HepG2 (cell line): Measurements from ENCODE around the gene PCDHGC5. TPM values are rescaled to one million over a fixed set of nuclear protein-coding genes. Genes with fewer than 3 reads are reported as not detected.

Experiments
- HBP1 ChIP-seq: IDR thresholded peaks from 2 replicates; pipeline ENCODE4 v1.6.1; 2016; ENCODE audit warnings: low read depth, control low read depth
- PCBP2 ChIP-seq: fragments of 200-400 bp; formaldehyde crosslinking; optimal IDR thresholded peaks from 2 replicates; pipeline ENCODE3; 2018; ENCODE audit warnings: low read length, low read depth; ENCODE audit not compliant: poor library complexity, severe bottlenecking
- SIN3A ChIP-seq: IDR thresholded peaks from 2 replicates; pipeline ENCODE4 v1.6.1; 2011; ENCODE audit warnings: low read depth, mild to moderate bottlenecking, control low read depth, low read length, borderline replicate concordance
- SMARCE1 ChIP-seq: fragments of 450-650 bp; IDR thresholded peaks from 2 replicates; pipeline ENCODE4 v1.6.1; 2017; ENCODE audit warnings: borderline replicate concordance
- SP5 ChIP-seq: IDR thresholded peaks from 2 replicates; pipeline ENCODE4 v1.6.1; 2016; ENCODE audit warnings: low read depth, borderline replicate concordance
- TARDBP ChIP-seq: sonication (generic); formaldehyde crosslinking; IDR thresholded peaks from 2 replicates; pipeline ENCODE4 v1.8.0; 2022; ENCODE audit warnings: mild to moderate bottlenecking, missing genetic modification reagents
- TCF7L2 ChIP-seq: IDR thresholded peaks from 2 replicates; pipeline ENCODE4 v1.6.1; 2011; ENCODE audit warnings: mild to moderate bottlenecking, low read depth, low read length, moderate library complexity
- TEAD2 ChIP-seq: sonication (generic); formaldehyde crosslinking; IDR thresholded peaks from 2 replicates; pipeline ENCODE4 v1.9.0; 2021; ENCODE audit warnings: missing genetic modification reagents
- ZBTB33 ChIP-seq: sonication (generic); formaldehyde crosslinking; IDR thresholded peaks from 2 replicates; pipeline ENCODE4 v1.4.0; 2020; ENCODE audit warnings: missing genetic modification reagents
- ZMYM2 ChIP-seq: sonication (generic); formaldehyde crosslinking; IDR thresholded peaks from 2 replicates; pipeline ENCODE4 v1.8.0; 2022; ENCODE audit warnings: mild to moderate bottlenecking, missing genetic modification reagents
- ZNF207 ChIP-seq: fragments of 450-650 bp; IDR thresholded peaks from 2 replicates; pipeline ENCODE4 v1.6.1; 2016; ENCODE audit warnings: antibody characterized with exemption, borderline replicate concordance
- ZNF317 ChIP-seq: sonication (generic); formaldehyde crosslinking; IDR thresholded peaks from 2 replicates; pipeline ENCODE4 v1.5.0; 2020; ENCODE audit warnings: mild to moderate bottlenecking, missing genetic modification reagents
- ZNF331 ChIP-seq: sonication (generic); formaldehyde crosslinking; IDR thresholded peaks from 2 replicates; pipeline ENCODE4 v1.4.0; 2020; ENCODE audit warnings: missing genetic modification reagents
- ZNF350 ChIP-seq: sonication (generic); formaldehyde crosslinking; IDR thresholded peaks from 2 replicates; pipeline ENCODE4 v1.4.0; 2020; ENCODE audit warnings: mild to moderate bottlenecking, low read depth, missing genetic modification reagents, borderline replicate concordance
- ZNF432 ChIP-seq: sonication (generic); formaldehyde crosslinking; IDR thresholded peaks from 2 replicates; pipeline ENCODE4 v1.5.0; 2020; ENCODE audit warnings: missing genetic modification reagents, mild to moderate bottlenecking, borderline replicate concordance
- ZNF589 ChIP-seq: sonication (generic); formaldehyde crosslinking; conservative IDR thresholded peaks from 2 replicates; pipeline ENCODE4 v1.8.0; 2022; ENCODE audit warnings: mild to moderate bottlenecking, moderate library complexity, missing genetic modification reagents
- ZNF709 ChIP-seq: sonication (generic); formaldehyde crosslinking; IDR thresholded peaks from 2 replicates; pipeline ENCODE4 v1.5.0; 2020; ENCODE audit warnings: mild to moderate bottlenecking, missing genetic modification reagents
- ZNF713 ChIP-seq: sonication (generic); formaldehyde crosslinking; IDR thresholded peaks from 2 replicates; pipeline ENCODE4 v1.4.0; 2020; ENCODE audit warnings: mild to moderate bottlenecking, missing genetic modification reagents
- ZNF740 ChIP-seq: sonication (generic); formaldehyde crosslinking; IDR thresholded peaks from 2 replicates; pipeline ENCODE4 v1.4.0; 2020; ENCODE audit warnings: missing genetic modification reagents
- polyA plus RNA-seq, 8 experiments: library from polyadenylated mRNA; depleted of rRNA in 3 of 8; stranded (reverse) in 7 of 8; unstranded in 1 of 8; fragments of >200 nt; fragmentation: Illumina TruSeq in 4 of 8; extraction: Trizol in 4 of 8; gene quantifications; 2 replicates each; pipeline versions ENCODE4 v1.2.1 to v1.2.3, GENCODE V29; 2011 to 2016; ENCODE audit warnings: low read depth in 4 of 8, missing spikeins in 1 of 8, mixed read lengths in 1 of 8; ENCODE audit not compliant: insufficient read depth in 1 of 8
- total RNA-seq, 5 experiments: library from RNA; depleted of rRNA; stranded (reverse); fragments of >200 nt; fragmentation: Illumina TruSeq; extraction: Trizol; gene quantifications; 2 replicates each; pipeline ENCODE4 v1.2.3, GENCODE V29; 2016; ENCODE audit warnings: low read depth in 1 of 5
- TF ChIP-seq, protein P1 (sequence below): sonication (generic); formaldehyde crosslinking; IDR thresholded peaks from 2 replicates; pipeline ENCODE4 v1.8.0; 2022; ENCODE audit warnings: mild to moderate bottlenecking, missing genetic modification reagents, moderate library complexity
- TF ChIP-seq, protein P2 (sequence below): sonication (generic); formaldehyde crosslinking; IDR thresholded peaks from 2 replicates; pipeline ENCODE4 v1.5.1; 2020; ENCODE audit warnings: mild to moderate bottlenecking, moderate library complexity, missing genetic modification reagents
- TF ChIP-seq, protein P3 (sequence below): IDR thresholded peaks from 2 replicates; pipeline ENCODE4 v1.6.1; 2016; ENCODE audit warnings: mild to moderate bottlenecking

The PCDHGC5 gene
- total and polyA plus RNA-seq, 2 of the 13 experiments (the other 11 are each of a cell fraction or from before 2014, with no cell fraction given): 0.03 TPM; not detected in 1

- TF ChIP-seq ZBTB33 (CRISPR knock-in tag) (peak; percentile 76), TCF7L2 (no peak), ZNF432 (CRISPR knock-in tag) (no peak), SP5 (no peak), HBP1 (peak; percentile 67; the same call in 1 of the 2 replicates), ZNF709 (no peak), ZNF713 (no peak), ZNF740 (CRISPR knock-in tag) (no peak), TARDBP (CRISPR knock-in tag) (no peak), ZNF350 (CRISPR knock-in tag) (peak; percentile 77), ZNF207 (no peak), ZMYM2 (CRISPR knock-in tag) (no peak), TEAD2 (CRISPR knock-in tag) (no peak), ZNF331 (peak; percentile 81), PCBP2 (no peak), ZNF589 (no peak), SIN3A (no peak), ZNF317 (CRISPR knock-in tag) (no peak), SMARCE1 (no peak)
- TF ChIP-seq, protein P1, sequence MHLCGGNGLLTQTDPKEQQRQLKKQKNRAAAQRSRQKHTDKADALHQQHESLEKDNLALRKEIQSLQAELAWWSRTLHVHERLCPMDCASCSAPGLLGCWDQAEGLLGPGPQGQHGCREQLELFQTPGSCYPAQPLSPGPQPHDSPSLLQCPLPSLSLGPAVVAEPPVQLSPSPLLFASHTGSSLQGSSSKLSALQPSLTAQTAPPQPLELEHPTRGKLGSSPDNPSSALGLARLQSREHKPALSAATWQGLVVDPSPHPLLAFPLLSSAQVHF: no peak
- TF ChIP-seq, protein P2, sequence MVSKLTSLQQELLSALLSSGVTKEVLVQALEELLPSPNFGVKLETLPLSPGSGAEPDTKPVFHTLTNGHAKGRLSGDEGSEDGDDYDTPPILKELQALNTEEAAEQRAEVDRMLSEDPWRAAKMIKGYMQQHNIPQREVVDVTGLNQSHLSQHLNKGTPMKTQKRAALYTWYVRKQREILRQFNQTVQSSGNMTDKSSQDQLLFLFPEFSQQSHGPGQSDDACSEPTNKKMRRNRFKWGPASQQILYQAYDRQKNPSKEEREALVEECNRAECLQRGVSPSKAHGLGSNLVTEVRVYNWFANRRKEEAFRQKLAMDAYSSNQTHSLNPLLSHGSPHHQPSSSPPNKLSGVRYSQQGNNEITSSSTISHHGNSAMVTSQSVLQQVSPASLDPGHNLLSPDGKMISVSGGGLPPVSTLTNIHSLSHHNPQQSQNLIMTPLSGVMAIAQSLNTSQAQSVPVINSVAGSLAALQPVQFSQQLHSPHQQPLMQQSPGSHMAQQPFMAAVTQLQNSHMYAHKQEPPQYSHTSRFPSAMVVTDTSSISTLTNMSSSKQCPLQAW: no peak
- TF ChIP-seq, protein P3, sequence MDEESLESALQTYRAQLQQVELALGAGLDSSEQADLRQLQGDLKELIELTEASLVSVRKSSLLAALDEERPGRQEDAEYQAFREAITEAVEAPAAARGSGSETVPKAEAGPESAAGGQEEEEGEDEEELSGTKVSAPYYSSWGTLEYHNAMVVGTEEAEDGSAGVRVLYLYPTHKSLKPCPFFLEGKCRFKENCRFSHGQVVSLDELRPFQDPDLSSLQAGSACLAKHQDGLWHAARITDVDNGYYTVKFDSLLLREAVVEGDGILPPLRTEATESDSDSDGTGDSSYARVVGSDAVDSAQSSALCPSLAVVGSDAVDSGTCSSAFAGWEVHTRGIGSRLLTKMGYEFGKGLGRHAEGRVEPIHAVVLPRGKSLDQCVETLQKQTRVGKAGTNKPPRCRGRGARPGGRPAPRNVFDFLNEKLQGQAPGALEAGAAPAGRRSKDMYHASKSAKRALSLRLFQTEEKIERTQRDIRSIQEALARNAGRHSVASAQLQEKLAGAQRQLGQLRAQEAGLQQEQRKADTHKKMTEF: peak; percentile 71
Observed at GRCh38 chr5:141524604-141525597, 36.0 kb downstream of the PCDHGC5 start (continued).
